Glomerular visceral epithelial cell (primary cell): Measurements from ENCODE around the gene GALNT5.
"Not testable (repeated sequence)": the region's sequence is repeated elsewhere in the genome, so short reads cannot be mapped to it uniquely, and the experiment has no call there.

ENCODE experiments used
- DNase-seq: peaks from one replicate; pipeline ENCODE4 v3.0.0-alpha.2; 2016; ENCODE audit errors: extremely low spot score

The GALNT5 gene

GRCh38 chr2:157257312-157258252 is at the start of gene GALNT5:
GALNT5 (plus strand) TSS chr2:157257705; CDS start chr2:157258083, 378 bp downstream.
- DNase-seq, result no peak

GRCh38 chr2:157216286-157216965 is 41.1 kb upstream of the GALNT5 start:
- DNase-seq, result no peak

GRCh38 chr2:157217409-157217808 is 40.1 kb upstream of the GALNT5 start:
- DNase-seq, result no peak

GRCh38 chr2:157218911-157219310 is 38.6 kb upstream of the GALNT5 start:
- no peak for DNase-seq

- no peak for DNase-seq
Measured at GRCh38 chr2:157220502-157220901, 37.0 kb upstream of the GALNT5 start.

- no peak for DNase-seq
Measured at GRCh38 chr2:157221394-157221988, 36.0 kb upstream of the GALNT5 start.

- DNase-seq, result no peak
Measured at GRCh38 chr2:157223624-157224205, 33.8 kb upstream of the GALNT5 start.

- DNase-seq, result not testable (repeated sequence)
Measured at GRCh38 chr2:157224448-157224847, 33.1 kb upstream of the GALNT5 start.

GRCh38 chr2:157227592-157227991 is 29.9 kb upstream of the GALNT5 start:
- no peak for DNase-seq

GRCh38 chr2:157228946-157229345 is 28.6 kb upstream of the GALNT5 start:
- DNase-seq, result no peak

- DNase-seq, result no peak
Measured at GRCh38 chr2:157229572-157229971, 27.9 kb upstream of the GALNT5 start.

- DNase-seq, result no peak
Measured at GRCh38 chr2:157231476-157231875, 26.0 kb upstream of the GALNT5 start.

- DNase-seq, result no peak
Measured at GRCh38 chr2:157233506-157233905, 24.0 kb upstream of the GALNT5 start.

- DNase-seq, result no peak
Measured at GRCh38 chr2:157236404-157236803, 21.1 kb upstream of the GALNT5 start.

GRCh38 chr2:157238296-157238695 is 19.2 kb upstream of the GALNT5 start:
- DNase-seq, result no peak

- no peak for DNase-seq
Measured at GRCh38 chr2:157244691-157245090, 12.8 kb upstream of the GALNT5 start.

- no peak for DNase-seq
Measured at GRCh38 chr2:157245144-157245840, 12.2 kb upstream of the GALNT5 start.

GRCh38 chr2:157245846-157246764 is 11.4 kb upstream of the GALNT5 start:
- DNase-seq, result peak; percentile 70

- peak; percentile 55 for DNase-seq
Measured at GRCh38 chr2:157246765-157247407, 10.6 kb upstream of the GALNT5 start.

GRCh38 chr2:157250836-157251235 is 6.7 kb upstream of the GALNT5 start:
- no peak for DNase-seq
